Aorta (tissue), 5 donors: ENCODE data around the gene SLC37A3. TPM values are rescaled to one million over a fixed set of nuclear protein-coding genes. Genes with fewer than 3 reads are reported as not detected.

Experiments
- ATAC-seq: fragments of 200-7000 bp; cut with Tn5 transposase; one replicate; pipeline ENCODE4 v1.9.1; 2022; ENCODE audit warnings: moderate library complexity; ENCODE audit not compliant: low FRiP score
- DNase-seq, 2 donors: peaks; one replicate each; pipeline ENCODE4 v3.0.0-alpha.2; 2020
- H3K27ac ChIP-seq, 2 donors: one replicate each; pipeline ENCODE4 v1.5.1; 2013; ENCODE audit warnings: low read length in 2 of 2, mild to moderate bottlenecking in 2 of 2, moderate library complexity in 2 of 2, control low read depth in 1 of 2, inconsistent platforms in 1 of 2, low read depth in 1 of 2
- H3K27me3 ChIP-seq, 2 donors: one replicate each; pipeline ENCODE4 v1.6.1; 2013; ENCODE audit warnings: control low read depth in 1 of 2, low read length in 1 of 2, mild to moderate bottlenecking in 1 of 2, moderate library complexity in 1 of 2; ENCODE audit not compliant: insufficient read depth in 2 of 2, control insufficient read depth in 1 of 2
- H3K36me3 ChIP-seq, 2 donors: one replicate each; pipeline ENCODE4 v1.6.1; 2013; ENCODE audit warnings: control low read depth in 1 of 2, low read length in 1 of 2, mild to moderate bottlenecking in 1 of 2; ENCODE audit not compliant: insufficient read depth in 2 of 2, control insufficient read depth in 1 of 2
- H3K4me1 ChIP-seq, 2 donors: one replicate each; pipeline ENCODE4 v1.6.1; 2013; ENCODE audit warnings: low read length in 2 of 2, control low read depth in 1 of 2, mild to moderate bottlenecking in 1 of 2, moderate library complexity in 1 of 2; ENCODE audit not compliant: insufficient read depth in 2 of 2, control insufficient read depth in 1 of 2
- H3K4me3 ChIP-seq, 2 donors: one replicate each; pipeline ENCODE4 v1.5.1; 2013; ENCODE audit warnings: low read length in 2 of 2, control low read depth in 1 of 2, mild to moderate bottlenecking in 1 of 2
- H3K9me3 ChIP-seq: one replicate; pipeline ENCODE4 v1.6.1; 2013; ENCODE audit warnings: mild to moderate bottlenecking, low read length; ENCODE audit not compliant: control insufficient read depth
- WGBS, 2 donors: extraction: QIAGEN DNeasy Blood & Tissue Kit; methylation state at CpG; one replicate each; pipeline ENCODE4 v1.1.7; 2013; 5-methylcytosine and 5-hydroxymethylcytosine counted together
- intact Hi-C, 2 donors: fragments of 100-400 bp; cut with DNase I; formaldehyde crosslinking; loops; one replicate each; pipeline versions ENCODE4 v1.14.2 to v1.15.0; 2022
- polyA plus RNA-seq, 2 donors: library from polyadenylated mRNA; stranded (reverse); fragments of 200-250 nt; gene quantifications; one replicate each; pipeline ENCODE4 v1.2.3, GENCODE V29; 2013
- total RNA-seq, 2 donors: library from RNA; stranded (reverse); fragmentation: NEBNext Ultra II Directional; extraction: Animal tissue kit (Norgen Biotek cat#: 25700); gene quantifications; one replicate each; pipeline ENCODE4 v1.2.1, GENCODE V29; 2021
- donor health status: healthy with polysubstance abuse.
- donor health status: Bipolar disorder and iron deficiency.
- donor health status: DM: no; HTN: no; CAD: no.
- donor health status: DM: no; HTN: no; CAD: no.
- donor health status: DM: yes; HTN: yes; CAD: no.

The SLC37A3 gene
- total and polyA plus RNA-seq, 4 donors = 22.8 to 58.5 (median 45.7) TPM

DNA sequence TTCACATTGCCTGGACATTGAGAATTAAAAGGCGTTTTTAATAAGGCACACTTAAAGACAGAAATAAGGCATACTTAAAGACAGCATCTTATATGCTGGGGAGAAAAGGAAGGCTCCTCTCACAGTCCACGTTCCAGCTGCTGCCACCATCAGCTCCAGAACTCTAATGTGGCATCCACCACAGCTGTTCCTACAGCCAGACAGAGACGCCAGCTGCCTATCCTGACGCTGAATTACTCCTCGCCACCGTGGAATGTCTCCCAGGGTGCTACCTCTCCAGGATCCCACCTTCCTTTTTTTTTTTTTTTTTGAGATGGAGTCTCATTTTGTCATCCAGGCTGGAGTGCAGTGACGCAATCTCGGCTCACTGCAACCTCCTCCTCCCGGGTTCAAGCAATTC is 30.8 kb downstream of the SLC37A3 start:
- H3K27me3 ChIP-seq = no peaks in the 10 kb centered on the region
- H3K9me3 ChIP-seq = no peaks in the 10 kb centered on the region
- no peak overlapping the region for H3K4me3 ChIP-seq
- 87 to 96% methylated on average over 9 of the region's 9 CpGs for WGBS, 2 donors
- intact Hi-C loops = no loop called here
- ATAC-seq = no peak
- H3K36me3 ChIP-seq = peaks cover 0 to 3% of the 10 kb centered on the region in 2 donors
- no peak overlapping the region for H3K27ac ChIP-seq
- H3K4me1 ChIP-seq = no peaks in the 10 kb centered on the region
- no peak for DNase-seq

- Histone ChIP-seq H3K4me3 (no peak overlapping the region), H3K4me1 (no peaks in the 10 kb centered on the region), H3K36me3 (peaks cover 0 to 5% of the 10 kb centered on the region in 2 donors), H3K27ac (no peak overlapping the region), H3K27me3 (no peaks in the 10 kb centered on the region), H3K9me3 (no peaks in the 10 kb centered on the region)
- 92 to 96% methylated on average over 3 of the region's 3 CpGs for WGBS, 2 donors
- ATAC-seq (no peak), DNase-seq (no peak)
- intact Hi-C loops = no loop called here
Observed at GRCh38 chr7:140364819-140365218, 33.5 kb downstream of the SLC37A3 start.

DNA sequence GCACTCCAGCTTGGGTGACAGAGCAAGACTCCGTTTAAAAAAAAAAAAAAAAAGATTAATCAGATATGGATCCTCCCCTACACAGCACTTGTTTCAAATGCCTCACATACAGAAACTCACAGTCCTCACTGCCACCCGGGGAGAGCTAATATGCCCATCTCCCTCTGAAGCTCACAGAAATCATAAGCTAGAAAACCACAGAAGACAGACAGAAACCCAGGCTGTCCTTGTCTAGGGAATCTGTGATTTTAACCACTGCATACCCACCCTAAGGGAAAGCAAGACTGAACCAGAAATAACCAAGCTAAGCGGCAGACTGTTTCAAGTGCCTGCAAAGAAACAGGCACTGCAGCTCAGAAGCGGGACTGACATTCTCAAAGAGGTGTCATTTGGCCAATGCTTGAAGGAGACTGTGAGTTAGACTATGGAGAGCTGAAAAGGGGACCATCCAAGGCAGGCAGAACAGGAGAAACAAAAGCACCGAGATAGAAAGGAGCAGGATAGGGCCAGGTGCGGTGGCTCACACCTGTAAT is 37.6 kb downstream of the SLC37A3 start:
- Histone ChIP-seq H3K36me3 (peaks cover 0 to 4% of the 10 kb centered on the region in 2 donors), H3K27ac (no peak overlapping the region), H3K4me1 (no peaks in the 10 kb centered on the region), H3K9me3 (no peaks in the 10 kb centered on the region), H3K27me3 (no peaks in the 10 kb centered on the region), H3K4me3 (no peak overlapping the region)
- intact Hi-C loops = no loop called here
- no peak for ATAC-seq
- WGBS, 2 donors = 94 to 98% methylated on average over 5 to 6 of the region's 6 CpGs
- DNase-seq = no peak

DNA sequence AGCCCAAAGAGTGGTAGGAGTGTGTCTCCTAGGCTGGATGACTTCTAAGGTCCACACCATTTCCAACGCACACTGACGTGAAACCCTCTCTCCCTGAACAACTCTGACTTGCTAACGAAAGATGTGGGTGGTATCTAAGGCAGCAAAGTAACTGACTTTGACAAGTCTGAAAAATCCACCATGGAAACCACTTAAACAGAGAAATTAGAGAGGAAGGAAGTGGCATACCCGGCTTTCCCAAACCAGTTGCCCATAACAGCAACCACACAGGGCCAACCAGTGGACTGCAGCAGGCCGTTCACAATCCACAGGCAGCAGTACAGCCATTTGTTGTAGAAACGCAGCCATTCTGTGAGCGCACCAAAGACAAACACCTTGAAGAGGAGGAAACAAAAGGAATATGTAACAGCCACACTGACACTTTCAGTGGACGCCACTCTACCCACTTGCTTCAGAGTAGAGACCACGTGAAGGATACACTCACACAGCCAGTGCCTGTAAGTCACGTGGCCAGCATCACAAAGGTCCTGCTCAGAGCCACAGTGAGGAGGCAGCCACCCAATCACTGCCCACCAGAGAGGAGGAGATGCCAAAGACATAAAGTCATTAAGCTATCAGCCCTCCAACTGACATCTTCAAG is 39.8 kb downstream of the SLC37A3 start:
- no peak for DNase-seq
- Histone ChIP-seq H3K27ac (no peak overlapping the region), H3K9me3 (no peaks in the 10 kb centered on the region), H3K4me1 (no peaks in the 10 kb centered on the region), H3K36me3 (peaks cover 0 to 4% of the 10 kb centered on the region in 2 donors), H3K27me3 (no peaks in the 10 kb centered on the region), H3K4me3 (no peak overlapping the region)
- intact Hi-C loops = no loop called here
- no peak for ATAC-seq
- WGBS, 2 donors = 88% methylated on average over 10 of the region's 10 CpGs

DNA sequence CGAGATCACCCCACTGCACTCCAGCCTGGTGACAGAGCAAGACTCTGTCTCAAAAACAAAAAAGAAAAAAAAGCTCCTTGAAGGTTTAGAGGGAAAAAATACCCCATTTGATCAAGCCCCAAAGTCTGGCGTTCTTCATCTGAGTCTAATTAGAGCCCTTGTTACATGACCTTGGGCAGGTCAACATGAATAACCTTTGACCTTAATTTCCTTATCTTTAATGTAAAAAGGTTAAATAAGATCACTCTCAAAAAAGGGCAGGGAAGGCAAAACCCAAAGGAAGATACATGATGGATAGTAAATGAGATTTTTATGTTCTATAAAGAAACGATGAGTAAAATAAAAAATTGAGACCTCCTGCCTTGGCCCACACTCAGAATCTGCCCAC is 40.3 kb downstream of the SLC37A3 start:
- no peaks in the 10 kb centered on the region for H3K4me1 ChIP-seq
- WGBS, 2 donors = 94 to 95% methylated on average over 3 of the region's 3 CpGs

GRCh38 chr7:140350056-140350455 is 48.3 kb downstream of the SLC37A3 start:
- Histone ChIP-seq H3K4me3 (no peak overlapping the region), H3K36me3 (peaks cover 3 to 6% of the 10 kb centered on the region in 2 donors)

More for the DNA sequence above, 40.3 kb downstream of the SLC37A3 start:
- H3K4me3 ChIP-seq = no peak overlapping the region
- no peaks in the 10 kb centered on the region for H3K27me3 ChIP-seq
- peaks cover 0 to 4% of the 10 kb centered on the region in 2 donors for H3K36me3 ChIP-seq
- no peak overlapping the region for H3K27ac ChIP-seq
- no peaks in the 10 kb centered on the region for H3K9me3 ChIP-seq
- DNase-seq (no peak), ATAC-seq (no peak)
- intact Hi-C loops = no loop called here

DNA sequence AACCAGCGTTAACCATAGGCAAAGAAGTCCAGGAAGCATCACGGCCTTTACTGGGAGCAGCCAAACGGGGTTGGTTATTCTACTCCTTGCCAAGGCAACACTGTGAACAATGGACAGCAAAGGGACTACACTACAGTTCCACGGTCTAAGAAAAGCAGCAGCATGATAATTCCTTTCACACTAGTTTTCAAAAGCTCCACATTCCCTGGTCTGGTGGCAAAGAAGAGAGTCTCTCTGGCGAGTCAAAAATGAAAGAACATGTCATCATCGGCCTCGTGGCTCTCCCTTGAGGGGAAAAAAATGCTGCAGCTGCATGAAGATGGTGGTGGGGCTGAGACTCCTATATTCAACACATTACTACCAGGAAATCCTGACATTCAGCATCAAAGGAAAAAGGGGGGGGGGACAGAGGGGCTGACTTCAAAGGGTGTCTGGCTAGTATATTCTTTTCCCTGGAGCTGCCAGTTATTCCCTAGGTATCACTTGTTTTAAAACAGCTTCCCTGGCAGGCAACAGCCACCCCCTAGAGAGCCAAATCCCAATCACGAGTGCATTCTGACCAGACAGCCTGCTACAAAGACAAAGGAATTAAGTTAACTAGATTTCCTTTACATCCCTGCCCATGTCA is 49.1 kb downstream of the SLC37A3 start:
- ATAC-seq (no peak), DNase-seq (no peak)
- WGBS, 2 donors = 48 to 54% methylated on average over 8 of the region's 8 CpGs
- H3K4me1 ChIP-seq = no peaks in the 10 kb centered on the region
- no peak overlapping the region for H3K27ac ChIP-seq
- intact Hi-C loops = no loop called here
- H3K36me3 ChIP-seq = peaks cover 3 to 7% of the 10 kb centered on the region in 2 donors
- H3K9me3 ChIP-seq = no peaks in the 10 kb centered on the region
- peaks cover 0 to 2% of the 10 kb centered on the region in 2 donors for H3K27me3 ChIP-seq
- H3K4me3 ChIP-seq = no peak overlapping the region

More at GRCh38 chr7:140350056-140350455, 48.3 kb downstream of the SLC37A3 start:
- H3K9me3 ChIP-seq = no peaks in the 10 kb centered on the region
- peaks cover 0 to 2% of the 10 kb centered on the region in 2 donors for H3K27me3 ChIP-seq
- DNase-seq = no peak
- intact Hi-C loops = no loop called here
- H3K4me1 ChIP-seq = no peaks in the 10 kb centered on the region
- ATAC-seq = no peak
- 87% methylated on average over 5 of the region's 5 CpGs for WGBS, 2 donors
- no peak overlapping the region for H3K27ac ChIP-seq

DNA sequence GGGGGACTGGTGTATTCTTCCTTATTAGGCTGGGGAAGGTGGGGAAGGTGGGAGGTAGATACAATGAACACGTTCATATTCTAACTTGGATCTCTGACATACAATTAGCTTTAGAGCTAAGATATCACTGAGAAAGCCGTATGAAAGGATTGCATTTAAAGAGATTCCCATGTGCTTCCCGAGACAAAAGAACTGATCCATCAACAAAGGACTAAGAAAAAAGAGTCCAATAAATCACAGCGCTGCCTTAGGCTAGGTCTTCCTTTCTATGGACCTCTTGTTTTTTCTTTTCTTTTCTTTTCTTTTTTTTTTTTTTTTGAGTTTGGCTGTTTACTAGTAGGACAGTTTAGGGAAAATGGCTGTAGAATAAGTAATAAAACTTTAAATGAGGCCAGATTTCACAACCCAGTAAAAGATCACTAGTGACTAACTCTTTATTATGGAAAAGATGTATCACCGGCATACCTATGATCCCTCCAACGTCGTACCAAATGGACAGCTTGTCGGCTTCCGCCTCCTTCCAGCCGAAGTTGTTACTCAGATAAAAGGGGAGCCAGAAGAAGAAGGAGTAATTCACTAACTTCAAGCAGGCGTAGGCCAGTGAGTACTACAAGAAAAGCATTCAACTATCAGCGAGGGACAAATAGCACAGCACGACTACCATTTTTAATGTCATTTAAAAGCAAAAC is 50.0 kb downstream of the SLC37A3 start:
- ATAC-seq (no peak), DNase-seq (no peak)
- Histone ChIP-seq H3K36me3 (peaks cover 7 to 8% of the 10 kb centered on the region in 2 donors), H3K27ac (no peak overlapping the region), H3K4me3 (no peak overlapping the region), H3K4me1 (no peaks in the 10 kb centered on the region), H3K27me3 (peaks cover 0 to 2% of the 10 kb centered on the region in 2 donors), H3K9me3 (no peaks in the 10 kb centered on the region)
- WGBS, 2 donors = 81 to 82% methylated on average over 13 of the region's 13 CpGs
- intact Hi-C loops = no loop called here
